GM08714 (cell line): Measurements from ENCODE around the gene HMOX2.

Source experiments
- H3K4me3 ChIP-seq: fragments of 200-500 bp; sonication (Bioruptor generic); 2 replicates; pipeline ENCODE4 v1.5.1; 2014; ENCODE audit warnings: mild to moderate bottlenecking, low read length, inconsistent platforms
- ZNF274 ChIP-seq: IDR thresholded peaks from 2 replicates; pipeline ENCODE4 v1.6.1; 2012; ENCODE audit warnings: mild to moderate bottlenecking, low read depth, low read length

HMOX2 gene

DNA sequence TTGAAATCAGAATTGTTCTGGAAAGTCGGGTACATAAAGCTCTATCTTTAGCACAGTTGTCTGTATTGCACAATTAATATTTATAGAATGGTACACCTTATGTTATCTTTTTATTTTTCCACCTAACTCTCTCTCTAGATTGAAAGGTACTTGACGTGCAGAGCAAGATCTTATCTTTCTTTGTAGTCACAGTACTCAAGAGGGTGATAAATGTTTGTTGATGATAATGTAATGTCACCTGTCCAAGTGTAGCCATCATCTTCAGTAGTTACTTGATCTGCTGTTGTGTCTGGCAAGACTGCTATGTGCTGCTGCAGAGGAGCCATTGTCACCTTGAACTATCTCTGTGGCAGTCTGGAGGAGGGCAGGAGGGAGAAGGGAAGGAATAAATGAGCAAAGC, 5.3 kb downstream of the HMOX2 start:
- no peak for TF ChIP-seq ZNF274
- H3K4me3 ChIP-seq = no peak overlapping the region

DNA sequence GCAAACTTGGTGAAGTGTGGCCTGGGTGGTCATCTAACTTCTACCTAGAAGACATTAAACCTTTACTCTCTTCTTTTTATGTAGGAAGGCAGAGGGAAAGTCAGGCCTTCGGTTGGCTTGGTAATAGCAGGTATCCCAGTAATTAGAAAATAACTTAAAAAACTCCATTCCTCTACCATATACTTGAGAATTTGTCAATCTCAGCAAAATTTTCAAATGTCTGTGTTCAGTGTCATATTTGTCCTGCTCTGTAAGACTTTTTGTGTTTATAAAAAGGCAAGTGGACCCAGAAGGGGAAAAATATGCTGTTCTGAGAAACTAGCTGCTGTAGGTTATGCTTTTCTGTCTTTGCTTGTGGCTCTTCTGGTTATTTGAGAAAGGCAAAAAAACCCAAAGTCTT, 5.8 kb downstream of the HMOX2 start:
- no peak for TF ChIP-seq ZNF274
- H3K4me3 ChIP-seq = no peak overlapping the region

DNA sequence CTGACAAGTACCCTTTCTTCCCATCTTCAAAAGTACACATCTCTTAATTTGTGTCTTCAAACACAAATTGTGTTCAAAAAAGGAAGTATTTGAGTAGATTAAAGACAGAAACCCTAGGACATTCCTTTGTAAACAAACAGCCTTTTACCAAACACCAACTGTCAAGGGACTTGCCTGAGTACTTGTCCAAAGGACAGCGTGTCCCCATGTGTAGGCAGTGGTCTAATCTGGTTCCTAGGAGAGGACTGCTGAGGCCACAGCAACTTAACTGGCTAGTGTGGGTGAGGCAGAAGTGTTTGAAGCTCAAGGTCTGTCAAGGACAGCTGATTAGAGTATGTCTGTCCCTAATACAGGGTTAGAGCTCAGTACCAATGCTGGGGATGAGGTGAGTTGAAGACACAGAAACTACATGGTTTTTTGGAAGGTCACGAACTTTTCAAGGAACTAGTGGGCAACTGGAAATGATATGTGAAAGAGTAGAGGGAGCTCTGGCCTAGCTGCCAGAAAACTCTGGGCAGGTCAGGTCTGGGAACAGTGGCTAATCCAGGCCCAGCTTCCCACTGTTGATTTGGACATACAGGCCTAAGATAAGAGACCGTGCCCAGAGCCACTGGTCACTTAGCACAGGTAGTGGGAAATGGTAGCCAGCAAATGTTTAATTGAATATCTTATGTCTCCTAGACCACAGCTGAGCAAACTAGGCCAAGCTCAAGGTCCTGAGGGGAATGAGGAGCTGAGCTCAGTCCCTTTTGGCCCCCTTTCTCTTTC, 10.1 kb downstream of the HMOX2 start:
- no peak overlapping the region for H3K4me3 ChIP-seq
- TF ChIP-seq ZNF274 = no peak

DNA sequence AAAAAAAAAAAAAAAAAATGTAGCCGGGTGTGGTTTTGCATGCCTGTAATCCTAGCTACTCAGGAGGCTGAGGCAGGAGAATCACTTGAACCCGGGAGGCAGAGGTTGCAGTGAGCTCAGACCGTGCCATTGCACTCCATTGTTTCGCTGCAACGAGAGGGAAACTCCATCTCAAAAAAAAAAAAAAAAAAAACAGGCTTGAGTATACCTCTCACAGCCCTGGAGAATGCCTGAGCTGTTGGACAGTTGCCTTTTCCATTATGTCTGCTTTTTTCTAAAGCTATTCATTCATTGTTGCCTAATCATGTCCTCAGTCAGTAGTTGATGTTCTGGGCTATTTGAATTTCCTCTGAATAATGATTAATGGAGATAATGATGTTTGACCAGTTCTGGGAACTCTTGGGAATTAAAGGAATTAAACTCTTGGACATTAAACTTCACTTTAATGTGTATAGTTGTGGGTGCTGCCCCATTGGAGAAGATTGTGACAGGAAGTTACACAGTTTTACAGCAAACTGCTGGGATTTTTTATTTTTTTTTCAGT, 11.8 kb downstream of the HMOX2 start:
- TF ChIP-seq ZNF274 = no peak
- H3K4me3 ChIP-seq = no peak overlapping the region

DNA sequence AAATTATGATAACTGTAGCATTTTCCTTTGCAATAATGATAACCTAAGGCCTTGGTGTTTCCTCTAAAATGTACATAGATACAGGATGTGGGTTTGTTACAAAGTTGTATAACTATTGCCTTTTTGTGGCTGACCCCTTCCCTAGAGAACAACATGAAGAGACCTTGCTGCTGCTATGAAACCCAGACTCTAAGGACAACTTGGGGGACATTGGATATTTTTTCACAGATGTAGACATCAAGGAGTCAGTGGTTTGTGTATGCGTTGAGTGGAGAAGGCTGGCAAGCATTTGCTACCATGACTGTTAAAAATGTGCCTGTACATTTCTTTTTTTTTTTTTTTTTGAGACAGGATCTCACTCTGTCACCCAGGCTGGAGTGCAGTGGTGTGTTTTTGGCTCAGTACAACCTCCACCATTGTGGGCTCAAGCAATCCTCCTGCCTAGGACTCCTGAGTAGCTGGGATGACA, 12.3 kb downstream of the HMOX2 start:
- TF ChIP-seq ZNF274 = no peak
- no peak overlapping the region for H3K4me3 ChIP-seq

DNA sequence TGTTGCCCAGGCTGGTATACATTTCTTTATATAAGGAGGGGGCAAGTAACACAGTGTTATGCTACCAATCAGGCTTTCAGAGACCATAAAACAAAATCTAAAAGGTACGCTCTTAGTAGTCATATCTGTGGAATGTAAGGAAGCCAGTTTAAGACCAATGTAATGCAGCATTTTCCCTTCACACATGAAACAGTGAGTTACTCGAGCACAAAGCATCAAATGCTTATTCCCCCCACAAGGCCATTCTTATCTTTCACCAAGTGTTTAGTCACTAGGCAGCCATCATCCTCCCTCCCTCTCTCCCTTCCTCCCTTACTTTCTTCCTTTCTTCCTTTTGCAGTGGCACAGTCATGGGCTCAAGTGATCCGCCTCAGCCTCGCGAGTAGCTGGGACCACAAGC, 12.8 kb downstream of the HMOX2 start:
- no peak overlapping the region for H3K4me3 ChIP-seq
- TF ChIP-seq ZNF274 = no peak

DNA sequence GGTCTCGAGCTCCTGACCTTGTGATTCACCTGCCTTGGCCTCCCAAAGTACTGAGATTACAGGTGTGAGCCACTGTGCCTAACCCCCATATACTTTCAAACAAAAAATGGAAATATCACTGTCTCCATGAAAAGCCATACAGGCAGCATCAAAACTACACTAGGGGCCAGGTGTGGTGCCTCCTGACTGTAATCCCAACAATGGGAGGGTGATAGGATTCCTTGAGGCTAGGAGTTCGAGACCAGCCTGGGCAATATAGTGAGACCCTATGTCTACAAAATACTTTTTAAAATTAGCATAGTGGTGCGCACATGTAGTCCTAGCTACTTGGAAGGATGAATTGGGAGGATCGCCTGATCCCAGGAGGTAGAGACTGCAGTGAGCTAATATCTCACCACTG, 15.7 kb downstream of the HMOX2 start:
- no peak for TF ChIP-seq ZNF274
- H3K4me3 ChIP-seq = no peak overlapping the region

DNA sequence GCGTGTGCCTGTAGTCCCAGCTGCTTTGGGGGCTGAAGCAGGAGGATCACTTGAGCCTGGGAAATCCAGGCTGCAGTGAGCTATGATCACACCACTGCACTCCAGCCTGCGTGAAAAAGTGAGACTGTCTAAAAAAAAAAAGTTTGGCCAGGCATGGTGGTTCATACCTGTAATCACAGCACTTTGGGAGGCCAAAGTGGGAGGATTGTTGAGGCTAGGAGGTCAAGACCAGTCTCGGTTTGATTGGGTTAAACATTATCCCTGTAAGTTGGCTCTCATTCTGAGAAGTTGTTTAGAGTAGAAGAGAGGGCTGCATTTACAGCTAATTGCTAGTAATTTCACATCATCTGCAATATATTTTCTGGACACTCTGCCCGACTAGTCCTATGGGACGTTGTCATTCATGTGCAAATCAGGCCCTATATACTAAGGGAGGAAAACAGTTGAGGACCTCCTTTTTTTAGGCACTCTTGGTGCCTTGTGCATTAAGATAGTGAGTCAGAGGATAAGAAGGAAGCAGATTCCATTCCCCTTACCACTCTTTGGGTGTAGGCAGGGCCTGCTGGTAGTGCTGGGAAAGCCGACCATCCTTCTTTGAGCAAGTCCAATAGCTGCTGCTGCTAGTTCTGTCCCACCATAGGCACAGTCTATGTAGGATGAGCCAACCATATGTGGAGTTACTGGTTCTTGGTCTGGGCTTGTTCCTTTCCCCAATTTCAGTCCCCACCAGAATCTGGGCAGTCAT, 18.7 kb downstream of the HMOX2 start:
- TF ChIP-seq ZNF274 = no peak
- no peak overlapping the region for H3K4me3 ChIP-seq

DNA sequence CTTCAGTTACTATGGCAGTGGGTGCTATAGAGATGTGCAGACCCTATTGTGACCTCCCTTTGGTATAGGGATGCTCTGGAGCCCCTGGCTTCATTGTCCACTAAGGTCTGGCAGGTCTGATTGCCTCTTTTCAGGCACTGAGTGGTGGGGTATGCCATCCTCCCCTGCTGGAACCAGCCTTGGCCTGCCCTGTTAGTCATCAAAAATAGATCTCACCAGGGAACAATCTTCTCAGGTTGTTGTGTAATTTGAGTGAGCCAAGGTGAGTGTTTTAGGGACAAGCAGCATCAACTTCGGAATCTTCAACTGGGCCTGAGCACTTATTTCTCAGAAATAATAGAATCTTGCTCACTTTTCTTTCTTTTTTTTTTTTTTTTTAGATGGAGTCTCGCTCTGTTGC, 19.6 kb downstream of the HMOX2 start:
- no peak overlapping the region for H3K4me3 ChIP-seq
- TF ChIP-seq ZNF274 = no peak

DNA sequence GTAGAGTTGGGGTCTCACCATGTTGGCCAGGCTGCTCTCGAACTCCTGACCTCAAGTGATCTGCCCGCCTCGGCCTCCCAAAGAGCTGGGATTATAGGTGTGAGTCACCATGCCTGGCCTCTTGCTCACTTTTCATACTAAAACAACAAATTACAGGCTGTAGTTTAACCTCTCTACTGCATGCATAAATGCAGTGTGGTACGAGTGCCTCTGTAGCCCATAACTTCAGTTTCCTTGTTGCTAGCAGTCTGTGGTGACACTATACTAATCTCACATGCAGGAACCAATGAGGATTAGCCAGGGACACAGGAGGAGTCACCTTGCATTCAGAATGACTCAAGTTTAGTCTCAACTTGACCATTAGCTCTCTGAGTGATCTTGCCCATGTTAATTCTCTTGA, 20.1 kb downstream of the HMOX2 start:
- no peak for TF ChIP-seq ZNF274
- no peak overlapping the region for H3K4me3 ChIP-seq

DNA sequence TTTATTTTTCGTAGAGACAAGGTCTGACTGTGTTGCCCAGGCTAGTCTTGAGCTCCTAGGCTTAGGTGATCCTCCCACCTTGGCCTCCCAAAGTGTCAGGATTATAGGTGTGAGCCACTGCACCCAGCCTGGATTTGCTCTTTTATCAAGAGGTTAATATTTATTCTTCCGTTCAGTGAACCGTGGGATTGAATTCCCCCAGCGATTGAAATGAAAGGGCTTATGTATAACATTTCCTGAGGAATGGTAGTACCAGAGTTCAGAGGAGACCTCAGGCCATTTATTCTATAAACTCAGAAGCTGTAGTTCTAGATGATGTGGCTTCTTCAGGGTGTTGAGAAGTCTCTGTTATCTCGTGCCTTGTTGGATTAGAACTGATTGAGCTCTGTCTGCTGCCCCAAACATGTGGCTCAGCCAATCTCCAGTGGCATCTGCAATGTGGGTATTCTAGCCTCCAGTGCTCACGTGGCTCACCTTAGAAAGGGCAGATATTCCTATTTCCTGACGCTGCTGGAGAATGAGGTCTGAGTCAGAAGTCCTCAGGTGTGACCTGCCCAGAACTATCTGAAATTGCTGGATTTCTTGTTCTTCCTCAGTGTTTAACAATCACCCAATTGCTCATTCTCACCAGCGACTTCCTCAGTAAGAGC, 22.5 kb downstream of the HMOX2 start:
- H3K4me3 ChIP-seq = no peak overlapping the region
- no peak for TF ChIP-seq ZNF274

DNA sequence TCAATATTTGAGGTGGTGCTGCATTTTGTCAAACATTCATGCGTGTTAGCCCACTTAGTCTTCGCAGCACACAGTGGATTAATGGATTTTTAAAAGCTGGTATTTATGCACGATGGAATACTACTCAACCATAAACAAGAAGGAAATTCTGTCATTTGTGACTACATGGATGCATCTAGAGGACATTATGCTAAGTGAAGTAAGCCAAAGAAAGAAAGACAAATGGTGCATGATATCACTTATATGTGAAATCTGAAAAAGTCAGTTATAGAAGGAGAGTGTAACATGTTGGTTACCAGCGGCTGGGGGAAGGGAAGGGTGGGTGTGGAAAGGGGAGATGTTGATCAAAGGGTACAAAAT, 23.0 kb downstream of the HMOX2 start:
- H3K4me3 ChIP-seq = no peak overlapping the region
- no peak for TF ChIP-seq ZNF274

DNA sequence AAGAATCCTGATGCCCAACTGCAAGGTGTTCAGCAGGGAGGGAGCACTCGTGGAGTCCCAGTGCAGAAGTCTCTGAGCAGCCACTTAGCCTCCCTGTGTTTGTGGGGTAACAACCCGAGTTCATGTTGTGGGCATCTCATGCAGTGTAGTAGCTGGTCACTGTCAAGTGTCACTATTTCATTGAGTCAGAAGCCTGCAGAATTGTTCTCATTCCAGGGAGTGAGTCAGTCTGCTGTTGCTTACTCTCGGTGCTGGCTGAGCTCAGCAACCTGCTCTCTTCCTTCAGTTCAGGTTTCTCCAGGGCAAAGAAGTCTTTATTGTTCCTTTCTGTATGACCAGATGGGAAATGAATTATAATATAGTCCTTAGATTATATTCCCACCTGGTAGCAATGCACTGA, 24.1 kb downstream of the HMOX2 start:
- no peak overlapping the region for H3K4me3 ChIP-seq
- TF ChIP-seq ZNF274 = no peak

DNA sequence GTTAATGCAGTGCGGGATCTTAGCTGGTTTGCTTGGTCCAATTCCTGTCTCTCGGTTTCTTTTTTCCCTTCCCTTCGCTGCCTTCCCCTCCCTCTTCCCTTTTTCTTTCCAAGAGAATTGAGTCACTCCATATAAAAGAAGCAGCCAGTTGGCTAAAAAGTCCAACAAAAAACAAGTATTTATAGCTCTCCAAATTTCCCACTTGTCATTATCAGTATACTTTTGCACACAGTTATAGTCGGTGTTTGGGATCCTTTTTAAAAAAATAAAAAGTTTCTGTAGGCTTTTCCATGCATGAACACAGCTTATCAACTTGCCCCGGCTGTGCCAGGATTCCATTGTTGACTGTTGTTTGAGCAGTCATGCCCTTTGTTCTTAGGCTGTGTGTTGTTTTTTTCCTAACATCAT, 24.9 kb downstream of the HMOX2 start:
- no peak overlapping the region for H3K4me3 ChIP-seq
- no peak for TF ChIP-seq ZNF274

DNA sequence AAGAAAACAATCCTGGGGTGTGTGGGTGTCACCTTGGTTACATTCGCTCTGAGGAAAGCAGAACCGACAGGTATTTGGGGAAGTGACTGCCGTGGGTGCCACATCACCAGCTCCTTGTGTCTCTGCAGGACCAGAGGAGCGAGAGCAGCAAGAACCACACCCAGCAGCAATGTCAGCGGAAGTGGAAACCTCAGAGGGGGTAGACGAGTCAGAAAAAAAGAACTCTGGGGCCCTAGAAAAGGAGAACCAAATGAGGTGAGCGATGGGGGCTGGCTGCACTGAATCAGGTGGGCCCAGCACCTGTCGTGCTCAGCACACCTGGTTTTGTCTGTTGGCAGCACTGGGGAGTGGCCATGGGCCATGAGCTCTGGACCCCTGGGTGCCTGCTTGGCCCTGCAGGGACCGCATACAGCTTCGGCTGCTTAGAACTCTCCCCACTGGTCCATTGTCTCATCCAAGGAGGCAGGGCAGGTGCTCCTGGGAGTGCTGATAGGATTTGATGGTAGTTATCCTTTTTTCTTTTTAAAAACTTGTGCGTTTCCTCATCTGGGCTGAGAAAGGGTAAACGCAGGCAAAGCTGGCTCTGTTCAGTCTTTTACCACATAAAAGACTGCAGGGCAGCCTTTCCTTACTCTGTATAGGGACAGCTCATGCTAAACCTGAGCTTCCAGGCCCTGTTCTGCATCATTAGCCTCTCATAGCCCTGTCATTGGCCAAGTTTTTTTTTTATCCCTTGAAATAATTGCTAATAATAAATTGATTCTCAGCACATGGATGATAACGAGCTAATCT, 29.4 kb downstream of the HMOX2 start:
- H3K4me3 ChIP-seq = no peak overlapping the region; the same call in 1 of the 2 replicates
- TF ChIP-seq ZNF274 = no peak
